Body of pancreas (tissue), 4 donors: ENCODE data around the gene CDC42EP3. TPM values are rescaled to one million over a fixed set of nuclear protein-coding genes. Genes with fewer than 3 reads are reported as not detected.

Experiments used
- ATAC-seq: fragments of 150-250 bp; one replicate; pipeline ENCODE4 v1.9.1; 2016
- DNase-seq, 4 donors: peaks; one replicate each; pipeline ENCODE4 v3.0.0-alpha.2; 2019
- H3K27ac ChIP-seq, 4 donors: fragments of 200-600 bp; sonication (generic); 1 replicate in 3 of 4; 2 replicates in 1 of 4; pipeline versions ENCODE4 v1.5.1 to v1.6.1; 2016 to 2019; ENCODE audit warnings: mild to moderate bottlenecking in 1 of 4, mixed read lengths in 1 of 4, moderate library complexity in 1 of 4
- H3K27me3 ChIP-seq, 2 donors: fragments of 200-600 bp; sonication (generic); one replicate each; pipeline ENCODE4 v1.6.0; 2016; ENCODE audit warnings: mild to moderate bottlenecking in 1 of 2
- H3K36me3 ChIP-seq, 2 donors: fragments of 200-600 bp; sonication (generic); replicated peaks in 1 of 2; 2 replicates each; pipeline ENCODE4 v1.5.1; 2016; ENCODE audit warnings: low read depth in 2 of 2; ENCODE audit not compliant: insufficient read depth in 1 of 2
- H3K4me1 ChIP-seq: fragments of 200-600 bp; sonication (generic); one replicate; pipeline ENCODE4 v1.6.0; 2016
- H3K4me3 ChIP-seq, 2 donors: fragments of 200-600 bp; sonication (generic); 1 replicate in 1 of 2; 2 replicates in 1 of 2; pipeline ENCODE4 v1.5.1; 2016 to 2019
- H3K9me3 ChIP-seq, 3 donors: fragments of 200-600 bp; sonication (generic); 1 replicate in 2 of 3; 2 replicates in 1 of 3; pipeline ENCODE4 v1.5.1; 2016
- POLR2A ChIP-seq, 3 donors: fragments of 450-650 bp; IDR thresholded peaks; one replicate each; pipeline ENCODE4 v1.6.1; 2016; ENCODE audit warnings: antibody characterized with exemption in 3 of 3, mild to moderate bottlenecking in 2 of 3
- WGBS, 2 donors: methylation state at CpG; one replicate each; pipeline ENCODE4 v1.1.5; 2017; 5-methylcytosine and 5-hydroxymethylcytosine counted together
- intact Hi-C: fragments of 100-400 bp; cut with DNase I; formaldehyde crosslinking; loops from one replicate; pipeline ENCODE4 v1.15.1; 2023
- total RNA-seq, 2 donors: library from RNA; depleted of rRNA; stranded (reverse); fragments of >200 nt; gene quantifications; one replicate each; pipeline ENCODE4 v1.1.0, GENCODE V29; 2016
- TF ChIP-seq, protein P1 (sequence below), 7 experiments: fragments of 450-650 bp in 4 of 7; fragments of 200-600 bp in 3 of 7; sonication (generic) in 3 of 7; IDR thresholded peaks; one replicate each; pipeline ENCODE4 v1.5.1; 2016 to 2019; ENCODE audit warnings: antibody characterized with exemption in 7 of 7

The CDC42EP3 gene
- total RNA-seq, 2 donors from 2014 or later: 5.3 to 7.8 TPM

DNA sequence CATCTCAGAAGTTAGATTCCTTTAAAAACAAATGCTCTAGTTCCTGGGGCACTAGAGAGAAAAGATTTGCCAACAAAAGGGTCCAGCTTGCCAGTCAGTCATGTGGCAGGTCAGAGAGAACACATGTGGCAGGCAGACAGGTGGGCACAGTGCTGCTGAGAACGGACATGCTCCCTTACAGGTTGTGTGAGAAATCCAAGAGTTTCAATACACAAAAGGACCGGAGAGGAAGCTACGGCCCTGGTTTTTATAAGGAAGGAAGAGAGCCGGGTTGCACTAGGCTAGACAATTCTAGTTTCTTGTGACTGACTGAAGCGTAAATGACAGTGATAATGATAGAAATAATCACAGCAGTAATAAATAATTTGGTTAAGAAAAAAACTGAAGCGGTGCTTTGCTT lies 18.3 kb downstream of the CDC42EP3 start:
- no peak for ATAC-seq

DNA sequence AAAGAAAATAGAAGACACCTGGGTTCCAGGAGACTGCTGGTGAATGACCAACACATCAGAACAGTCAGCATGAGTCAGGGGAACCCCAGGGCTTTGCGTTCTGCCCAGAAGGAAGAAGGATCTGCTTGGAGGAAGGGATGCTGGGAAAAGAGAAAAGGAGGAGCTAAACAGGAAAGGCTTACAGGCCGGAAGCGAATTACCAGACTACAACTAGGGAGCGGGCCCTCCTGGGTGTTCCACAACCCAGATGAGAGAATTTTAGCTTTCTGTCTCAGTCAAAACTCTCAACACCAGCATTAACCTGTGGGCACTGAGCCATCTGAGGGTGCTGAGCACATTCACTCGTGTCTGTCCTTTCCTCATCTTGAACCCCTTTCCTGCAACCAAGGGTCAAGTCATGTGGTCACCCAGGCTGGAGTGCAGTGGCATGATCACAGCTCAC lies 19.2 kb downstream of the CDC42EP3 start:
- TF ChIP-seq, protein P1, sequence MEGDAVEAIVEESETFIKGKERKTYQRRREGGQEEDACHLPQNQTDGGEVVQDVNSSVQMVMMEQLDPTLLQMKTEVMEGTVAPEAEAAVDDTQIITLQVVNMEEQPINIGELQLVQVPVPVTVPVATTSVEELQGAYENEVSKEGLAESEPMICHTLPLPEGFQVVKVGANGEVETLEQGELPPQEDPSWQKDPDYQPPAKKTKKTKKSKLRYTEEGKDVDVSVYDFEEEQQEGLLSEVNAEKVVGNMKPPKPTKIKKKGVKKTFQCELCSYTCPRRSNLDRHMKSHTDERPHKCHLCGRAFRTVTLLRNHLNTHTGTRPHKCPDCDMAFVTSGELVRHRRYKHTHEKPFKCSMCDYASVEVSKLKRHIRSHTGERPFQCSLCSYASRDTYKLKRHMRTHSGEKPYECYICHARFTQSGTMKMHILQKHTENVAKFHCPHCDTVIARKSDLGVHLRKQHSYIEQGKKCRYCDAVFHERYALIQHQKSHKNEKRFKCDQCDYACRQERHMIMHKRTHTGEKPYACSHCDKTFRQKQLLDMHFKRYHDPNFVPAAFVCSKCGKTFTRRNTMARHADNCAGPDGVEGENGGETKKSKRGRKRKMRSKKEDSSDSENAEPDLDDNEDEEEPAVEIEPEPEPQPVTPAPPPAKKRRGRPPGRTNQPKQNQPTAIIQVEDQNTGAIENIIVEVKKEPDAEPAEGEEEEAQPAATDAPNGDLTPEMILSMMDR (IDR thresholded peaks at IDR 0.05): no peak
- no peak for TF ChIP-seq POLR2A (IDR thresholded peaks at IDR 0.05)
- intact Hi-C loops: no loop called here
- Histone ChIP-seq H3K27me3 (no peaks in the 10 kb centered on the region), H3K4me1 (peaks cover 22% of the 10 kb centered on the region), H3K9me3 (no peaks in the 10 kb centered on the region), H3K4me3 (no peak overlapping the region), H3K36me3 (no peaks in the 10 kb centered on the region), H3K27ac (no peak overlapping the region)
- ATAC-seq: no peak
- no peak for DNase-seq
- 75 to 93% methylated on average over 5 of the region's 5 CpGs for WGBS, 2 donors

More for the DNA sequence above, 18.3 kb downstream of the CDC42EP3 start:
- Histone ChIP-seq H3K27ac (peak overlapping the region in 1 of 4 donors; percentile 27), H3K4me3 (no peak overlapping the region), H3K27me3 (no peaks in the 10 kb centered on the region), H3K9me3 (no peaks in the 10 kb centered on the region), H3K36me3 (no peaks in the 10 kb centered on the region), H3K4me1 (peaks cover 22% of the 10 kb centered on the region)
- DNase-seq: no peak
- WGBS, 2 donors: 60 to 73% methylated on average over 6 of the region's 6 CpGs
- intact Hi-C loops: no loop called here
- TF ChIP-seq, protein P1 (IDR thresholded peaks at IDR 0.05): no peak
- no peak for TF ChIP-seq POLR2A (IDR thresholded peaks at IDR 0.05)

DNA sequence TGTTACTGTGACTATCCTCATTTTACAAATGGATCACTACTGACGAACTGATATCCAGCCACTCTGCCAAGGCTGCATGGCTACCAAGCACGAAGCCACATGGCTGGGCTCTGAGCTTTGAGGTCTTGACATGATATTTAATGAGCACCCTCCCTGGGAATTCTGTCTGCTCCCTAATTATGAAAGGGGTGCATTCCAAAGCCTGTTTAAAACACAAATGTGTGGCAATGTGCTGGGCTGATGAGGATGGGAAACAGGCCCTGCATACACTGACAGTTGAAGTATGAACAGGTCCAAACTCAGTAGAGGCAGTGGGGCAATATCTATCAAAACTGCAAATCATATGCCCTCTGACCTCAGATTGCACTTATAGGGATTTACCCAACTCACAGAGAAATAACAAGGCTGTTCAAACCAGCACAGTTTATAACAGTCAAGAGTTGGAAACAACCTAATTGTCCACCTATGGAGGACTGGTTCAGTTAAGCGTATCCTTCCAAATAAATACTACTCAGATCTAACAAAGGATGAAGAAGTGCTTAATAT lies 20.8 kb downstream of the CDC42EP3 start:
- whole genome bisulfite sequencing, 2 donors: 92 to 100% methylated on average over 3 of the region's 3 CpGs
- Histone ChIP-seq H3K27ac (no peak overlapping the region), H3K9me3 (no peaks in the 10 kb centered on the region), H3K4me1 (peaks cover 21% of the 10 kb centered on the region), H3K36me3 (no peaks in the 10 kb centered on the region), H3K4me3 (no peak overlapping the region), H3K27me3 (no peaks in the 10 kb centered on the region)
- TF ChIP-seq POLR2A (IDR thresholded peaks at IDR 0.05): no peak
- TF ChIP-seq, protein P1 (IDR thresholded peaks at IDR 0.05): no peak
- intact Hi-C loops: no loop called here
- DNase-seq (no peak), ATAC-seq (no peak)

DNA sequence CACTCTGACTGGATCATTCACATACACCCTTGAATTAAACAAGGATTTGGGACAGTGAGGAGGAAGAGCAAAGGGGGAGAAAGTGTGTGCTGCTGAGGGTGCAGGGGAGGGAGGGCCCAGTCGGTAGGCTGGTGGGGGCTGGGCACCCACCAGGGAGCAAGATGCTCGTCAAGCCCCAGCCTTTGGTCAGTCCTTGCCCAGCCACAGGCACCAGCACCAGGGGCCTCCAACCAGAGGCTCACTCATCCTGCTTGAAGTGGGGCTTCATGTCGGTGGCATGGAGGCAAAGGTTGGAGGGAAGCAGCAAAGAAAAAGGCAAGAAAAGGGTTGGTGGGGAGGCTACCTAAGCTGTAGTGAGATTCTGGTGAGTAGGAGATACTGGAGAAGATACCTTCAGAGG lies 21.9 kb downstream of the CDC42EP3 start:
- TF ChIP-seq, protein P1 (IDR thresholded peaks at IDR 0.05): no peak
- no peak for TF ChIP-seq POLR2A (IDR thresholded peaks at IDR 0.05)
- Histone ChIP-seq H3K27ac (no peak overlapping the region), H3K36me3 (no peaks in the 10 kb centered on the region), H3K4me3 (no peak overlapping the region), H3K9me3 (no peaks in the 10 kb centered on the region), H3K27me3 (no peaks in the 10 kb centered on the region), H3K4me1 (peaks cover 18% of the 10 kb centered on the region)
- WGBS, 2 donors: 91 to 95% methylated on average over 3 of the region's 3 CpGs
- DNase-seq: no peak
- intact Hi-C loops: no loop called here
- no peak for ATAC-seq
